ENCODE measurements around the gene UGT1A10.

DNA sequence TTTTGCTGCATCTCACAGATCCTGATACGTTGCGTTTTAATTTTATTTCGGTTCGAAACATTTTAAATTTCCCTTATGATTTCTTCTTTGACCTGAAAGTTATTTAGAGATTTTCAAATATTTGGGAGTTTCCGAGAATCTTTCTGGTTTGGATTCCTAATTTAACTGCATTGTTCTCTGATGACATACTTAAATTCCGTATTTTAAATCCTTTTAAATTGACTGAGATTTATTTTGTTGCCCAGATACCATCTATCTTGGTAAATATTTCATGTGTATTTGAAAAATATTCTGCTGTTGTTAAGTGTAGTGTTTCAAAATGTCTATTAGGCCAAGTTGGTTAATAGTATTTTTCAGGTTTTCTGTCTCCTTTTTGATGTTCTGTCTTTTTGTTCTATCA lies 179.6 kb downstream of the UGT1A10 start:
- TF ChIP-seq, protein P1, sequence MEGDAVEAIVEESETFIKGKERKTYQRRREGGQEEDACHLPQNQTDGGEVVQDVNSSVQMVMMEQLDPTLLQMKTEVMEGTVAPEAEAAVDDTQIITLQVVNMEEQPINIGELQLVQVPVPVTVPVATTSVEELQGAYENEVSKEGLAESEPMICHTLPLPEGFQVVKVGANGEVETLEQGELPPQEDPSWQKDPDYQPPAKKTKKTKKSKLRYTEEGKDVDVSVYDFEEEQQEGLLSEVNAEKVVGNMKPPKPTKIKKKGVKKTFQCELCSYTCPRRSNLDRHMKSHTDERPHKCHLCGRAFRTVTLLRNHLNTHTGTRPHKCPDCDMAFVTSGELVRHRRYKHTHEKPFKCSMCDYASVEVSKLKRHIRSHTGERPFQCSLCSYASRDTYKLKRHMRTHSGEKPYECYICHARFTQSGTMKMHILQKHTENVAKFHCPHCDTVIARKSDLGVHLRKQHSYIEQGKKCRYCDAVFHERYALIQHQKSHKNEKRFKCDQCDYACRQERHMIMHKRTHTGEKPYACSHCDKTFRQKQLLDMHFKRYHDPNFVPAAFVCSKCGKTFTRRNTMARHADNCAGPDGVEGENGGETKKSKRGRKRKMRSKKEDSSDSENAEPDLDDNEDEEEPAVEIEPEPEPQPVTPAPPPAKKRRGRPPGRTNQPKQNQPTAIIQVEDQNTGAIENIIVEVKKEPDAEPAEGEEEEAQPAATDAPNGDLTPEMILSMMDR (IDR thresholded peaks at IDR 0.05): no peak
- no peak for TF ChIP-seq POLR2A (IDR thresholded peaks at IDR 0.05)
- TF ChIP-seq EP300 (IDR thresholded peaks at IDR 0.05): no peak

Measured in tibial nerve (tissue), 4 donors.